Erythroblast (primary cell): ENCODE measurements around the gene TBKBP1.
"Not testable (repeated sequence)": the region's sequence is repeated elsewhere in the genome, so short reads cannot be mapped to it uniquely, and the experiment has no call there.

Experiments used
- DNase-seq, 2 experiments: peaks; one replicate each; lab custom pipeline; 2025; lab: John Stamatoyannopoulos, UW
- GATA1 ChIP-seq: IDR thresholded peaks from 2 replicates; pipeline ENCODE4 v1.6.1; 2011; ENCODE audit warnings: low read depth, mild to moderate bottlenecking, control low read depth, low read length, moderate library complexity
- POLR2A ChIP-seq: IDR thresholded peaks from 2 replicates; pipeline ENCODE4 v1.6.1; 2011; ENCODE audit warnings: mild to moderate bottlenecking, low read length

TBKBP1 gene

GRCh38 chr17:47665655-47666054 lies 28.3 kb upstream of the TBKBP1 start:
- TF ChIP-seq GATA1 (no peak), POLR2A (no peak)
- DNase-seq = no peak

- TF ChIP-seq GATA1 = no peak
- TF ChIP-seq POLR2A = no peak
These were observed 24.9 kb upstream of the TBKBP1 start for GRCh38 chr17:47669081-47669480.

GRCh38 chr17:47670064-47670463 lies 23.9 kb upstream of the TBKBP1 start:
- DNase-seq = no peak

More at GRCh38 chr17:47669081-47669480, 24.9 kb upstream of the TBKBP1 start:
- no peak for DNase-seq

GRCh38 chr17:47674499-47674898 lies 19.5 kb upstream of the TBKBP1 start:
- TF ChIP-seq POLR2A = no peak
- TF ChIP-seq GATA1 = no peak

More at GRCh38 chr17:47670064-47670463, 23.9 kb upstream of the TBKBP1 start:
- TF ChIP-seq GATA1 (no peak), POLR2A (no peak)

GRCh38 chr17:47675380-47676198 lies 18.4 kb upstream of the TBKBP1 start:
- no peak for DNase-seq
- no peak for TF ChIP-seq GATA1
- TF ChIP-seq POLR2A = no peak

More at GRCh38 chr17:47674499-47674898, 19.5 kb upstream of the TBKBP1 start:
- no peak for DNase-seq

- DNase-seq = no peak
- no peak for TF ChIP-seq GATA1
- TF ChIP-seq POLR2A = no peak
These were observed 17.8 kb upstream of the TBKBP1 start for GRCh38 chr17:47676199-47676472.

- TF ChIP-seq GATA1 (no peak), POLR2A (no peak)
- no peak for DNase-seq
These were observed 17.3 kb upstream of the TBKBP1 start for GRCh38 chr17:47676510-47677165.

- TF ChIP-seq GATA1 = no peak
- no peak for TF ChIP-seq POLR2A
These were observed 15.8 kb upstream of the TBKBP1 start for GRCh38 chr17:47678196-47678595.

GRCh38 chr17:47682138-47682537 lies 11.8 kb upstream of the TBKBP1 start:
- no peak for TF ChIP-seq GATA1
- no peak for TF ChIP-seq POLR2A
- no peak for DNase-seq

More at GRCh38 chr17:47678196-47678595, 15.8 kb upstream of the TBKBP1 start:
- no peak for DNase-seq

GRCh38 chr17:47682727-47683126 lies 11.2 kb upstream of the TBKBP1 start:
- DNase-seq = not testable (repeated sequence)

GRCh38 chr17:47684025-47684424 lies 9.9 kb upstream of the TBKBP1 start:
- DNase-seq = no peak
- TF ChIP-seq POLR2A (no peak), GATA1 (no peak)

GRCh38 chr17:47684535-47685193 lies 9.3 kb upstream of the TBKBP1 start:
- no peak for DNase-seq
- no peak for TF ChIP-seq GATA1
- no peak for TF ChIP-seq POLR2A

GRCh38 chr17:47685556-47686275 lies 8.2 kb upstream of the TBKBP1 start:
- no peak for TF ChIP-seq POLR2A
- no peak for TF ChIP-seq GATA1
- DNase-seq = no peak
